NCI-H146 (cell line): ENCODE measurements around the gene CCDC148.
"Not testable (repeated sequence)": the region's sequence is repeated elsewhere in the genome, so short reads cannot be mapped to it uniquely, and the experiment has no call there.

ENCODE experiments used
- DNase-seq: peaks from one replicate; lab custom pipeline; 2025; lab: John Stamatoyannopoulos, UW

The CCDC148 gene

DNA sequence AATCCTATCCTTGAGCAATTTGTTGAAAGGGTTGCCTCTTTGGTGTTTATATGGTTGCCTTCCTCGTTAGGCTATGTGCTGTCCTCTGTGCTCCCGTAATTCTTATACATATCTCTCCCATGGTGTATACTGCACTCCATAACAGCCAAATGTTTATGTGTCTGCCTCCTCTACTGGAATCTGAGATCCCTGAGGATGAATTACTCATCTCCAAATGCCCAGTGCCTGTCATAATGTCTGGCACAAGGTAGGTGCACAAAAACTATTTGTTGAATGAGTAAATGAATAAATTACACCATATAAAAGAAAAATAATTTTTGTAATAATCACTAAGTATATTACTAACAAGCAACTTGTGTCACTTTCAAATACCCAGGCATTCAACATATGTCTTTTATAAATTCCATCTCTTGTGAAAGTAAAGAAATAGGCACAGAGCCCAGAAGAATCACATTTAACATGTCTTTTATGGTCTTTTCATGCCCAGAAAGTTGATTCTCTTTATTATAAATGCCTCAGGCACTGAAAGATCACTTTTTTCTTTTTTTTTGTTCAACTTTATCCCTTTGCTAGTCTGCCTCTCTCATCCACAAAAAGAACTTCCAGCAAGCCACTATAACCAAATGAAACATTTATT is 164.9 kb downstream of the CCDC148 start:
- no peak for DNase-seq

DNA sequence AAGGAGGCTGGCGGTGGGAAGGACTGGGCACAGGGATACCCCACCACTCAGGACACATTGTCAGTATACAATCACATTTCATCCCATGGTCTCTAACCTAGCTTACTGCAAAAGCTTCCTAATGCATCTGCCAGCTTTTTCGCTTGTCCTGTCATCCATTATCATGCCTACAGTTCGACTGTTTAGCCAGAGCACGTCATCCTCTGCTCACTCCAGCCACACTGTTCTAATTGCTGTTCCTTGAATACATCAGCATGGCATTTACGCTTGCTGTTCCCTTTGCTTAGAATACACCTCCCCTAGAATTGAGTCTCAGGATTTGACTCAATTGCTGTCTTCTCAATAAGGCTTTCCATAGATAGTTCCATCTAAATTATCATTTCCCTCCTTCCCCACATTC is 166.3 kb downstream of the CCDC148 start:
- DNase-seq: no peak

DNA sequence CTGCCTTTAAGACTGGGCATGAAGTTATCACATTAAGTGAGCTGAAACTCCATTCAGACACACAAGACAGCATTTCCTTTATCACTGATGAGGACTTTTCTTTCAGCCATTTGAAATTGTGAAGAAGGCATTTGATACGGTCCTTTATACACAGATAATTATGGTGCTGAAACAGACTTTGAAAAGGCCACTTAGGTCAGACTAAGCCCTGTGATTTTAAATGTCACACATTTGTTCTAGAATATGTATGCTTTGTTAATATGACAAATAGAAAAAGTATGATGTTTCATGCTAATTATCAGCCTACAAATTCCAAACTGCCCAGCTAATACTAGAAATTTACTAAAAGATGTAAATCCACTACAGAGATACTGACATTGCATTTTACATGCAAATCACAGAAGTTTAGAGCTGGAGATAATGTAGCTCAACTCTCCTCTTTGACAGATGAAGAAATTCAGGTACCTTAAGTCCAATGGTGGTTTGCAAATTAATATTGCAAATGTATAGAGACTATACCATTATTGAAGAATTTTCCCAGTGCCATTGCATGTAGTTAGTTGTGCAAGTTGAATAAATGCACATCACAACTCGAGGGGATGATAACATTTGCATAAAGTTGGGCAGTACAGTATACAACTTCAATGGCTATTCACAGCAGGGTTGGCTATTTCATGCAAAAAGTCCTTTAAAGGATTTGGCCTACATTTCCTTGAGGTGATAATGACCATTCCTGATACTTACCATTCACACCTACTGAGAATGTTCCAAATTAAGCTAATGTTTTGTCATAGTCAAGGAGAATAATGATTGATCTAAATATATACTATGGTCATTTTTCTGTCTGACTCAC is 179.7 kb downstream of the CCDC148 start:
- DNase-seq: no peak

DNA sequence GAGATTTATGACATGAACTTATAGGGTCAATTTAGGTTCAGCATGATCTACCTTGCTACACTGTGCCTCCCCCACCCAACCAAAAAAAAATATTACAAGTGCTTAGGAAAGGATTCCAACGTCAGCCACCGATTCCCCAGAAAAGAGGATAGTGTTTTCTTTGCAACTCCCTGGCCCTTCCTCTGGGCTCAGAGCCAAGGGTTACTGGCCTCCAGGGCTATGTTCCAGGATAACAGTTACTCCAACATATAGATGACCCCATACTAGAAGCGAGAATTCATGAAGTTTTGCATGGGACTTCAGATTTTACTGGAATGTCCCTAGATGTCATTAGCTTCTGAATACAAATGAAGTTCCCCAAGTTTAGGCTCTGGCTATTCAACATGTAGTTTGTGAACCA is 182.8 kb downstream of the CCDC148 start:
- no peak for DNase-seq

GRCh38 chr2:158270536-158270935 is 186.0 kb downstream of the CCDC148 start:
- no peak for DNase-seq

GRCh38 chr2:158269143-158269542 is 187.4 kb downstream of the CCDC148 start:
- peak; percentile 68 for DNase-seq

GRCh38 chr2:158266111-158266510 is 190.4 kb downstream of the CCDC148 start:
- peak; percentile 66 for DNase-seq

DNA sequence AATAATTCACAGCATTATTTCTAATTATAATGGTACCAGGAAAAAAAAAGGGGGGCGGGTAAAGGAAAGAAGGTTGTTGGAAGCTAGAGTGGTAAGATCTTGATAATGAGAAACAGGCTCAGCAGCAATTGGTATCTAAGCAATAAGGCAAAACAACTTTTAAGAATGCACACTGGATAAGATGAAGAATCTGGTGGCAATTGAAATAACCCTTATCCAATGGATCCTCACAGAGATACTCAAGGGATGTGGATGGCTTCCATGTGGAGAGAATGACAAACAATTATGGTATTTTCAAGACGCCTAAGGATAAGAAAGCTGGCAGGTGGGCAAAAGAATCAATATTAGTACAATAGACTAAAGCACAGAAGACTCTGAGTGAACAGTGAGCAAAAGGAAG is 201.3 kb downstream of the CCDC148 start:
- peak; percentile 65 for DNase-seq

- DNase-seq: no peak
Measured at GRCh38 chr2:158253170-158253569, 203.4 kb downstream of the CCDC148 start.

GRCh38 chr2:158251356-158251755 is 205.2 kb downstream of the CCDC148 start:
- no peak for DNase-seq

DNA sequence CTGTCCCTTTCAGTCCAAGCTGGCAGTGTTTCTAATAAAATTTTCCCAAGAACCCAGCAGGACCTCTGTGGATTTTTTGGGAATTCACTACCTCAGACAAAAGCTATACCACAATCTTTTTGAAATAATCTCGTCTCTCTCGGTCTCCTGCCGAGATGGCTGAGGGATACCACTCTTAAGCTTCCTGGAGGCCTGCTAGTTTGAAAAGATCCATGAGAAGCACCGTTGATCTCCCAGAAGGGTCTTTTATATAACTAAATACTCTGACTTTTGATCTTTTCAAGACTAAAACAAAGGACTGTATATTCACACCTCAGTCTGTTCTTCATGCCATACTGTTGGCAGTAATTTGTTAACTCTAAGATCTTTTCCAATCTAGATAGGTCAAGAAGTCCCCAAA is 213.2 kb downstream of the CCDC148 start:
- no peak for DNase-seq

DNA sequence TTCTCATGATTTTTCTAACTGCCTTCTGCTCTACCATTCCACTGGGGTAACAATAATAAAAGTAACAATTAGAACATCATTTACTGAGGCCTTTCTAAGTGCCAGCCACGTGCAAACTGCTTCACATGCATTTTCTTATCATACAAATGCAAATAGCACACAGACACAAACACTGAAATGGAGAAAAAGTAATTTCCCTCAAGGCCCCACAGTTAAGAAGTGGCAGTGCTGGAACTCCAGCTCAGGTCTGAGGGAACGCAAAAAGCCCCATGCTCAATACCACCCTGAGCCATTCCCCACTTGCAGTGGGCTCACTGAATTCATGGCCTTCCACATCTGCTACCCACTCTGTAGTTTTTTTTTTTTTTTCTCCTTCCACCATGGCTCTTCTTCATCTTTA is 214.3 kb downstream of the CCDC148 start:
- no peak for DNase-seq

GRCh38 chr2:158240975-158241374 is 215.6 kb downstream of the CCDC148 start:
- DNase-seq: no peak

- DNase-seq: no peak
Measured at GRCh38 chr2:158239271-158239670, 217.3 kb downstream of the CCDC148 start.

- DNase-seq: no peak
Measured at GRCh38 chr2:158234497-158234896, 222.1 kb downstream of the CCDC148 start.

- no peak for DNase-seq
Measured at GRCh38 chr2:158232476-158232875, 224.1 kb downstream of the CCDC148 start.

DNA sequence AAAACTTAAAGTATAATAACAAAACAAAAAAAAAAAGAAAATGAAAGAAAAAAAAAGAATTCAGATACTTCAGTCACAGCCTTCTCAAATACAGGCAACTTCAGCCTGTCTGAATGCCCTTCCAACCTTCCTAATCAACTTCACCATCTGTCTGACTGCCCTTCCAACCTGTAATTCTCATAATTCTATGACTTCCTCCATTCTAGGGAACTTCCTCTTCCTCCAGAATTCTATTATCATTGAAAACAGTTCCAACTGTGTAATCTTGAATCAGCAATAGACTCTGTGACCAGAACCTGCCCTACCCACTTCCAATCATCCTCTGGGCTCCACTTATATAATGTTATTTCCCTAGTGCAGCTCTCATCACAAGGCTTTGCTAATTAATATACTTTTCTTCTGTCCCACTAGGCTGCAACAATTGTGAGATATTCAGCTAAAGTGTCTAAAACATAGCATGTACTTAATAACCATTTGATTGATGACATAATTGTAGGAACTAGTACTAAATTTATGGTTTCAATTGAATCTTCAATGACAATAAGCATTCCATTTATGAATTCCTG is 227.5 kb downstream of the CCDC148 start:
- no peak for DNase-seq

DNA sequence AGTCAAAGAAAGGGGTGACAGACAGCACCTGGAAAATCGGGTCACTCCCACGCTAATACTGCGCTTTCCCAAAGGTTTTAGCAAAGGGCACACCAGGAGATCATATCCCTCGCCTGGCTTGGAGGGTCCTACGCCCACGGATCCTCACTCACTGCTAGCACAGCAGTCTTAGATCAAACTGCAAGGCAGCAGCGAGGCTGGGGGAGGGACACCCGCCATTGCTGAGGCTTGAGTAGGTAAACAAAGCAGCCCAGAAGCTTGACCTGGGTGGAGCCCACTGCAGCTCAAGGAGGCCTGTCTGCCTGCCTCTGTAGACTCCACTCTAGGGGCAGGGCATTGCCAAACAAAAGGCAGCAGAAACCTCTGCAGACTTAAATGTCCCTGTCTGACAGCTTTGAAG is 233.5 kb downstream of the CCDC148 start:
- DNase-seq: not testable (repeated sequence)

DNA sequence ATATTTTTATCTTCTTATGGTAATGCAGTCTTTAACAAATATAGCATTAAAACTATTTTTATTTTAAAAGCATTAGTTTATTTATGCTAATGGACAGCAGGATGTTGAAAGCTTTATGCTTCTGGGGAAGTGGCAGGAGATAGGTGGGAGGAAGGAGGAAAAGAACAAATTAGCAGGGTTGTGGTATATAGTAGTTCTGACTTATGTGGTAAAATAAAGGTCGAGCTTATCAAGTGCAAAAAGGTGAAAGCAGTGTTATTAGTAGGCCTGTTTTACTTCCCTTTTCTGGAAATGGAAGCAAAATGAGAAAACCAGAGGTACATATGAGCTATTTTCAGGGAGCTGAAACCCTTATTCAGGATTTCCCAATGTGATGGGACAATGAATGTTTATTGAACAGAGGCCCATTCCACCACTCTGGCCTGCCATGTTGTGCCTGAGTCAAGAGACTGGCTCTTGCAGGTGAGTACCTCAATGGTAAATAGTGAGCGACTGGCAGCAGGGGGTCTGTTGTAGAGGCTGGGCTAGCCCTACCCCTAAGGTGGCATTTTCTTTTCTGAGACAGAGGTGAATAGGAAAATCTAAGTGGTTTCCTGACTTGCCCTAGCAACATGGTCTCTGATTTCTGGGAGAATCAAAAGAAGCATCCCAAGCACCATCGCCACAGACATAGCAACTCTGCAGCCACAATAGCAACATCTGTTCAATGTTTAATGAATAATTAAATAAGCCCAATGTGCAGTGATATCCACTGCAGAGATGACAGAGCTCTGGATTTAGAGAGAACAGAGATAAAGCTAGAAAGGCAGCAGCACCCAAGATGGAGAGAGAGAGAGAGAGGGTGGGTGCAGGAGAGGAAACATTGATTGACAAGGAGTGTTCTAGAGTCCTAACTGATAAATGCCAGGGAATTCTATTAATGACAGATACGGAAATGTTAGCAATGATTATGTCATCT is 235.2 kb downstream of the CCDC148 start:
- DNase-seq: no peak

DNA sequence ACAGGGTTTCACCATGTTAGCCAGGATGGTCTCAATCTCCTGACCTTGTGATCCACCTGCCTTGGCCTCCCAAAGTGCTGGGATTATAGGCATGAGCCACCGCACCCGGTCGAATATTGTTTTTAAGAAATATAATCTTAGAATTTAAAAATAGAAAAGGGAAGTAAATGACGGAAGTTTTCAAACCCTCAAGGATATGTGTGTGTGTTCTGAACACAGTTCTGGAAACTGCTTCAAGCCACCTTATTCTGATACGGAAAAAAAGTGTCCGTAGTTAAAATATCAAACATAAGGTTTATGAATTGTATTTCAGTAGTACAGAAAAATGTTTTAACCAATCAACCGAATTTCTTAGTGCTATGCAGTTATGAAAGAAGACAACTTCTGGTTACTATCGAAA is 239.0 kb downstream of the CCDC148 start:
- no peak for DNase-seq

- peak; percentile 43 for DNase-seq
Measured at GRCh38 chr2:158214431-158214830, 242.1 kb downstream of the CCDC148 start.

DNA sequence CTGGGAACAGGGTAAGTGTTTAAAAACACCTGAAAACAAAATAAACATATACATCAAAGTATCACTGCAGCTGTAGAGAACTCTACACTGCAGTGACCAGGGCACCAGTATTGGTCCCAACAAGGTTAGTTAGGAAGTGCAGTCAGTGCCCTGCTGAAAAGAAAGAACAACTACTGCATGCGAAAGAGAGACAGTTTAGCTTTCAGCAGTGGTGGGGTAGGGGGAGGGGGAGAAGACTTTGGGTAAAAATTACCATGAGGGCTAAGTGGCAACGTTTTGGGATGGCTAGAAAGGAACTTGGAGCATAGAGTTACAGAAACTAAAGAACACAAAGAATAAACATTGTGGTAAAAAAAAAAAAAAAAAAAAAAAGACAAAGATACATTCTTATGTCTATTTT is 242.8 kb downstream of the CCDC148 start:
- DNase-seq: no peak
